Spinal cord (tissue), 10 donors: Measurements from ENCODE around the gene SNAP91. TPM values are rescaled to one million over a fixed set of nuclear protein-coding genes. Genes with fewer than 3 reads are reported as not detected.

ENCODE experiments used
- DNase-seq, 6 donors: peaks; one replicate each; pipeline versions ENCODE4 v3.0.0 to v3.0.0-alpha.2; 2013 to 2015; ENCODE audit warnings: low spot score in 6 of 6, low read depth in 4 of 6
- H3K27ac ChIP-seq: one replicate; pipeline ENCODE4 v1.5.1; 2013; ENCODE audit warnings: low read depth, low read length, control low read depth
- H3K27me3 ChIP-seq: one replicate; pipeline ENCODE4 v1.6.1; 2013; ENCODE audit warnings: low read length; ENCODE audit not compliant: control insufficient read depth, insufficient read depth
- H3K36me3 ChIP-seq: one replicate; pipeline ENCODE4 v1.6.1; 2013; ENCODE audit warnings: low read length; ENCODE audit not compliant: control insufficient read depth, insufficient read depth
- H3K4me1 ChIP-seq: one replicate; pipeline ENCODE4 v1.6.1; 2013; ENCODE audit warnings: low read length; ENCODE audit not compliant: control insufficient read depth, insufficient read depth
- H3K4me3 ChIP-seq: one replicate; pipeline ENCODE4 v1.5.1; 2013; ENCODE audit warnings: low read depth, low read length, control low read depth
- H3K9me3 ChIP-seq: one replicate; pipeline ENCODE4 v1.6.1; 2013; ENCODE audit warnings: low read length; ENCODE audit not compliant: control insufficient read depth, insufficient read depth
- WGBS: methylation state at CpG from one replicate; pipeline ENCODE4 v1.1.5; 2013; ENCODE audit warnings: missing lambda C conversion rate; ENCODE audit not compliant: insufficient coverage; 5-methylcytosine and 5-hydroxymethylcytosine counted together
- polyA plus RNA-seq, 2 donors: library from polyadenylated mRNA; unstranded; fragments of 120-200 nt; gene quantifications; one replicate each; pipeline ENCODE4 v1.2.1, GENCODE V29; 2013; ENCODE audit not compliant: insufficient read length in 2 of 2
- total RNA-seq, 2 donors: library from RNA; depleted of rRNA in 1 of 2; stranded (reverse); fragments of 120-200 nt in 1 of 2; fragments of >200 nt in 1 of 2; gene quantifications; one replicate each; pipeline versions ENCODE4 v1.2.3 to v1.2.4, GENCODE V29; 2013 to 2014
- donor health status: healthy.

SNAP91 gene
- total and polyA plus RNA-seq, 4 donors, result 33.8 to 175 (median 140) TPM

- Histone ChIP-seq H3K27ac (no peak overlapping the region), H3K27me3 (no peaks in the 10 kb centered on the region), H3K9me3 (no peaks in the 10 kb centered on the region), H3K36me3 (no peaks in the 10 kb centered on the region), H3K4me3 (no peak overlapping the region), H3K4me1 (peaks cover 14% of the 10 kb centered on the region)
- DNase-seq, result no peak
Observed at GRCh38 chr6:83711958-83712357, 3.1 kb upstream of the SNAP91 start.

GRCh38 chr6:83709748-83710050 is 798 bp upstream of the SNAP91 start:
- H3K27me3 ChIP-seq, result no peaks in the 10 kb centered on the region
- peaks cover 14% of the 10 kb centered on the region for H3K4me1 ChIP-seq
- no peaks in the 10 kb centered on the region for H3K9me3 ChIP-seq
- H3K36me3 ChIP-seq, result peaks cover 3% of the 10 kb centered on the region
- no CpG with 5 or more reads among the region's 8 CpGs for WGBS
- peak overlapping the region; percentile 53 for H3K4me3 ChIP-seq
- DNase-seq, result peak in 2 of 6 donors; percentile 9 to 17
- peak overlapping the region; percentile 43 for H3K27ac ChIP-seq

DNA sequence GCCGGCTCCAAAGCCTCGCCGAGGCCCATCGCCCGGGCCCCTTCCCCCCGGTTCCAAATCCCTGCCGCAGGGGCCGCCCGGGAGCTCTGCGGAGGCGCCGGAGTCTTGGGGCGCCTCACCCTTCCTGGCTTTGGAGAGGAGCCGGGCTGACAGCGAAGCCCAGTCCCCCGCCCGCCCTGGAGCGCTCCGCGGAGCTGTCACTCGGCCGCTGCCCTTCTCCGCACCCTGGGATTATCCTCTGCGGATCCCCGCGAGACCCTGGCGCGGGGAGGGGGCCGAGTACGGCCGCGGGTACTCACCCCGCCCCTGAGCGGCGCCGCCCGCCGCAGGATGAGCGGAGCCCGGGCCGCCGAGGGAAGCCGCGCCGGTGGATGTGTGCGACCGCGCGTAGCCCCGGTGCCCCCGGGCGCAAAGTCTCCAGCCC is 343 bp downstream of the SNAP91 start:
- peaks cover 14% of the 10 kb centered on the region for H3K4me1 ChIP-seq
- DNase-seq, result peak; percentile 19 to 83 (median 35)
- H3K9me3 ChIP-seq, result no peaks in the 10 kb centered on the region
- H3K27me3 ChIP-seq, result no peaks in the 10 kb centered on the region
- H3K36me3 ChIP-seq, result peaks cover 3% of the 10 kb centered on the region
- peak overlapping the region; percentile 78 for H3K27ac ChIP-seq
- 0% methylated on average over 52 of the region's 52 CpGs for WGBS
- peak overlapping the region; percentile 78 for H3K4me3 ChIP-seq

DNA sequence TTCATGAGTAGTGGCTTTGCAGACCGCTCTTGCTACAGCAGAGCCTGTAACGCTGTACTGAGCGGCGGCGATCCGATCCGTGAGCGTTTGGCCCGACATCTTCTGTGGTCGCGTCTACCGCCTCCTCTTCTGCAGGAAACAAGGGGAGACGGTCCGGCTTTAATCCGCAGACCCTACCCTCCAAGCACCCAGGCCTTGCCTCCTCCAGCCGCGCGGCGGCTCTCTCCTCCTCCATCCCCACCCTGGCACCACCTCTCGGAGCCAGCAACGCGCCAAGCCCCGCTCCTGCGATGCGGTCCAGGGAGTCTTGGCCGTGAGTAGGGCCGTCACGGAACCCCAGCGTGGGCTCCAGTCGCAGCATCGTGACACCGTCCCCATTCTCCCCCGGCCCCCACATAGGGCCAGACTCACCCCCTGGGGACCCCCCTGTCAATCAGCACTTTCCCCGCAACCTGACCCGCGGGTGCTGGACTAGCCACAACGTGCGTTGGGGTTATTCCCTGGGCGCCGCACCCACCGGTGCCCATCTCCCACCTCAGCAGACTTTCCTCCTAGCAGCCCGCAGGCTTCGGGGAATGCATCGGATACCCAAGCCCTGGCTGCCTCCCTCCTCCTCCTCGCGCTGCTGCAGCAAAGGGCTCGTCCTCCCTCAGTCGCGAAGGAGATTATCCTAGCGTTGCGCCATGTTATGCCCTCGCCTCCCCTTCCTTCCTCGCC is 914 bp downstream of the SNAP91 start:
- 0% methylated on average over 52 of the region's 53 CpGs for WGBS
- Histone ChIP-seq H3K9me3 (no peaks in the 10 kb centered on the region), H3K4me1 (peaks cover 14% of the 10 kb centered on the region), H3K4me3 (peak overlapping the region; percentile 78), H3K27me3 (no peaks in the 10 kb centered on the region), H3K27ac (peak overlapping the region; percentile 78), H3K36me3 (peaks cover 3% of the 10 kb centered on the region)
- peak; percentile 20 to 87 (median 44) for DNase-seq

DNA sequence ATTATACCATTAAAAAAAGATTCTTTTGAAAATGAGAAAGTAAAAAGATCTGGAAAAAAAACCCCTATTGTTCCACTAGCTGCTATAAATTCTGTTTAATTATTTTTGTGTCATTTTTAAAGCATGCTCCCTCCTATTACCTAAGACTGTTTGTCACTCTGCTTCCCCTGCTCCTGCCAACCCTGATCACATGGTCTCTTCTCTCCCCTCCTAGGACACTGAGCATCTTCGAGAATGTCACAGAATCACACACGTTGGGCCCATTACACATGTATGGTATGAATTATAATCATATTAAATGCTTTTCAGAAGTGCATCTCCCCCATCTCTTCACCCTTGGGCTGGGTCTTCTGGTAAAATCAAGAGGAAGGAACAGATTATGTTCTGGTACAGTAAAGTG is 6.2 kb downstream of the SNAP91 start:
- Histone ChIP-seq H3K4me1 (peaks cover 4% of the 10 kb centered on the region), H3K27me3 (no peaks in the 10 kb centered on the region), H3K36me3 (peaks cover 6% of the 10 kb centered on the region), H3K27ac (no peak overlapping the region), H3K9me3 (peaks cover 2% of the 10 kb centered on the region), H3K4me3 (no peak overlapping the region)
- WGBS, result no CpG with 5 or more reads among the region's 2 CpGs
- DNase-seq, result no peak

- Histone ChIP-seq H3K36me3 (peaks cover 6% of the 10 kb centered on the region), H3K9me3 (peaks cover 2% of the 10 kb centered on the region), H3K27me3 (no peaks in the 10 kb centered on the region), H3K27ac (no peak overlapping the region), H3K4me3 (no peak overlapping the region), H3K4me1 (no peaks in the 10 kb centered on the region)
- no CpG with 5 or more reads among the region's 1 CpG for WGBS
- DNase-seq, result no peak
Observed at GRCh38 chr6:83702077-83702476, 6.8 kb downstream of the SNAP91 start.

DNA sequence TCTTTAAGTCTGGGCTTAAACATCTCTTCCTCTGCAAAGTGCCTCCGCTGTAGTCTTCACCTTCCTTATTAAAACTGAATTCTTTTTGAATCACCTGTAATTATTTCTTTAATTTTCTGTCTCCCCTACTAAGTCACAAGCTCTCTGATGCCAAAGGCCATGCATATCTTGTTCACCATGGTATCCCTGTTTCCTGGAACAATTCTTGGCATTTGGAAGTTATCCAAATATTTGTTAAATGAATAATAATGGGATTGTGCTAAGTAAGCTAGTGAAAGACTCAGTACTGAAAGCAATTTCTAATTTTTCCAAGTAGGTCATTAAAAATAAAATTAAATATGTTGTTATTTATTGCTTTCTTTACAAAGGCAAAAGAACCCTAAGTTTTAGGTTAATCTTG is 12.2 kb downstream of the SNAP91 start:
- Histone ChIP-seq H3K4me1 (no peaks in the 10 kb centered on the region), H3K27me3 (no peaks in the 10 kb centered on the region), H3K9me3 (peaks cover 4% of the 10 kb centered on the region), H3K36me3 (peaks cover 6% of the 10 kb centered on the region), H3K4me3 (no peak overlapping the region), H3K27ac (no peak overlapping the region)
- no peak for DNase-seq
- WGBS, result 93% methylated on average over 1 of the region's 1 CpG

- Histone ChIP-seq H3K36me3 (no peaks in the 10 kb centered on the region), H3K27ac (no peak overlapping the region), H3K4me3 (no peak overlapping the region), H3K4me1 (no peaks in the 10 kb centered on the region), H3K9me3 (no peaks in the 10 kb centered on the region), H3K27me3 (no peaks in the 10 kb centered on the region)
- WGBS, result 96% methylated on average over 3 of the region's 3 CpGs
- no peak for DNase-seq
Observed at GRCh38 chr6:83685481-83685880, 23.4 kb downstream of the SNAP91 start.

GRCh38 chr6:83677791-83678190 is 31.1 kb downstream of the SNAP91 start:
- DNase-seq, result peak in 1 of 6 donors; percentile 4
- H3K9me3 ChIP-seq, result no peaks in the 10 kb centered on the region
- H3K4me3 ChIP-seq, result no peak overlapping the region
- no peaks in the 10 kb centered on the region for H3K4me1 ChIP-seq
- H3K36me3 ChIP-seq, result peaks cover 4% of the 10 kb centered on the region
- no peaks in the 10 kb centered on the region for H3K27me3 ChIP-seq
- no peak overlapping the region for H3K27ac ChIP-seq

DNA sequence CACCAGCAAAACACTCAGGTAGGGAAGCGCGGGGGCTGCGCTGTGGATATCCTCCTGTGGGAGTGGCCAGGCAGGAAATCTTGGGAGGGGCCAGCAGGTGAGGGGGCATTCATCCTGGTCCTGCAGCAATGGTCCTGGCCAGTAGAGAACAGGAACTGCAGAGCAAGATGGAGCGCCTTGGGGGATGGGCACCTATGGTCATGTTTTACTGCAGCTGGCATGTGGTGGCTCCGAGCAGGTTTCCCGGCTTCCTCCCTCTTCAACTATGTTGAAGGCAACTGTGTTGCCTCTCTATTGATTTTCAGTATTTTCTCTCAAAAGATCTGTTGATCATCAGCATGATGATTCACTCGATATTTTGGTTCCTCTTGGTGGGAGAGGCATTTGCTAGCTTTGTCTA is 70.9 kb downstream of the SNAP91 start:
- Histone ChIP-seq H3K36me3 (peaks cover 9% of the 10 kb centered on the region), H3K27ac (no peak overlapping the region), H3K4me1 (no peaks in the 10 kb centered on the region), H3K27me3 (no peaks in the 10 kb centered on the region), H3K4me3 (no peak overlapping the region), H3K9me3 (no peaks in the 10 kb centered on the region)
- no peak for DNase-seq
- WGBS, result 97% methylated on average over 6 of the region's 7 CpGs
